SK-N-SH (cell line): ENCODE measurements around the gene GALNT1. TPM values are rescaled to one million over a fixed set of nuclear protein-coding genes. Genes with fewer than 3 reads are reported as not detected.

Experiments
- CTCF ChIA-PET: fragments of 300-600, 350-600 bp; formaldehyde crosslinking; extraction: SDS; loops from one replicate; lab custom pipeline; 2021; lab: Yijun Ruan, JAX
- POLR2A ChIA-PET: fragments of 350-600 bp; sonication (Branson Sonifier 250); formaldehyde crosslinking; extraction: SDS; loops from one replicate; lab custom pipeline; 2020; ENCODE audit warnings: antibody characterized with exemption, inconsistent platforms; lab: Yijun Ruan, JAX
- DNase-seq: peaks from one replicate; pipeline ENCODE4 v3.0.0; 2012
- H2AFZ ChIP-seq: fragments of 200-600 bp; sonication (generic); 2 replicates; pipeline ENCODE4 v1.8.1; 2016; ENCODE audit warnings: antibody characterized with exemption, mild to moderate bottlenecking, low read depth
- H3F3A ChIP-seq: fragments of 200-600 bp; sonication (generic); replicated peaks from 2 replicates; pipeline ENCODE3; 2016; ENCODE audit warnings: antibody characterized with exemption, mild to moderate bottlenecking; ENCODE audit not compliant: insufficient read depth
- H3K27ac ChIP-seq, 2 experiments: fragments of 200-500 bp in 1 of 2; fragments of 200-600 bp in 1 of 2; sonication (Bioruptor generic) in 1 of 2; sonication (generic), shearing (Covaris generic) in 1 of 2; 2 replicates each; pipeline versions ENCODE4 v1.5.1 to v1.6.1; 2014 to 2016; ENCODE audit warnings: low read depth in 2 of 2, inconsistent platforms in 1 of 2, low read length in 1 of 2, mild to moderate bottlenecking in 1 of 2, mixed read lengths in 1 of 2
- H3K27me3 ChIP-seq: fragments of 200-600 bp; sonication (generic), shearing (Covaris generic); 2 replicates; pipeline ENCODE4 v1.6.1; 2016; ENCODE audit warnings: mixed run types; ENCODE audit not compliant: insufficient read depth
- H3K36me3 ChIP-seq, 2 experiments: fragments of 200-500 bp in 1 of 2; fragments of 200-600 bp in 1 of 2; sonication (Bioruptor generic) in 1 of 2; sonication (generic) in 1 of 2; replicated peaks in 1 of 2; 2 replicates each; pipeline versions ENCODE3 to v1.5.1; 2014 to 2016; ENCODE audit warnings: low read length in 1 of 2, mild to moderate bottlenecking in 1 of 2; ENCODE audit not compliant: insufficient read depth in 2 of 2, control insufficient read depth in 1 of 2
- H3K4me1 ChIP-seq, 2 experiments: fragments of 200-500 bp in 1 of 2; fragments of 200-600 bp in 1 of 2; sonication (Bioruptor generic) in 1 of 2; sonication (generic), shearing (Covaris generic) in 1 of 2; 2 replicates each; pipeline versions ENCODE4 v1.5.1 to v1.6.1; 2014 to 2016; ENCODE audit warnings: low read depth in 1 of 2, low read length in 1 of 2, mixed run types in 1 of 2; ENCODE audit not compliant: insufficient read depth in 2 of 2, control insufficient read depth in 1 of 2
- H3K4me2 ChIP-seq: fragments of 200-600 bp; sonication (generic), shearing (Covaris generic); 2 replicates; pipeline ENCODE4 v1.6.1; 2017; ENCODE audit warnings: mixed run types
- H3K4me3 ChIP-seq, 2 experiments: fragments of 200-500 bp in 1 of 2; fragments of 200-600 bp in 1 of 2; sonication (Bioruptor generic) in 1 of 2; sonication (generic), shearing (Covaris generic) in 1 of 2; 2 replicates each; pipeline versions ENCODE4 v1.5.1 to v1.8.1; 2014 to 2016; ENCODE audit warnings: low read depth in 2 of 2, inconsistent platforms in 1 of 2, low read length in 1 of 2, mild to moderate bottlenecking in 1 of 2, mixed read lengths in 1 of 2, moderate library complexity in 1 of 2
- H3K79me2 ChIP-seq: fragments of 200-600 bp; sonication (generic); 2 replicates; pipeline ENCODE4 v1.8.1; 2017; ENCODE audit warnings: mild to moderate bottlenecking; ENCODE audit not compliant: insufficient read depth
- H3K9ac ChIP-seq: fragments of 200-600 bp; sonication (generic); 2 replicates; pipeline ENCODE4 v1.6.1; 2017; ENCODE audit warnings: mixed run types
- H3K9me2 ChIP-seq: fragments of 200-600 bp; sonication (generic); 2 replicates; pipeline ENCODE4 v1.6.1; 2017; ENCODE audit warnings: mixed run types
- H3K9me3 ChIP-seq: fragments of 200-600 bp; sonication (generic); 2 replicates; pipeline ENCODE4 v1.6.1; 2017; ENCODE audit warnings: mixed run types, mild to moderate bottlenecking, moderate library complexity
- H4K20me1 ChIP-seq: fragments of 200-600 bp; sonication (generic); 2 replicates; pipeline ENCODE4 v1.6.1; 2017; ENCODE audit warnings: mild to moderate bottlenecking, mixed run types; ENCODE audit not compliant: insufficient read depth
- CHD2 ChIP-seq: fragments of 150-350 bp; IDR thresholded peaks from 2 replicates; pipeline ENCODE4 v1.6.1; 2018; ENCODE audit warnings: low read length; ENCODE audit not compliant: partially characterized antibody
- CTCF ChIP-seq: fragments of 200-600 bp; sonication (generic); IDR thresholded peaks from 2 replicates; pipeline ENCODE4 v1.6.1; 2017; ENCODE audit warnings: antibody characterized with exemption, mild to moderate bottlenecking, moderate library complexity
- EP300 ChIP-seq, 2 experiments: IDR thresholded peaks; 2 replicates each; pipeline versions ENCODE4 v1.4.0 to v1.6.1; 2012; ENCODE audit warnings: borderline replicate concordance in 1 of 2, low read depth in 1 of 2, low read length in 1 of 2
- RAD21 ChIP-seq: IDR thresholded peaks from 2 replicates; pipeline ENCODE4 v1.6.1; 2012; ENCODE audit warnings: mild to moderate bottlenecking, low read length
- RXRA ChIP-seq: IDR thresholded peaks from 2 replicates; pipeline ENCODE4 v1.4.0; 2012; ENCODE audit warnings: low read depth, mild to moderate bottlenecking, borderline replicate concordance
- SMC3 ChIP-seq: IDR thresholded peaks from 2 replicates; pipeline ENCODE4 v1.6.1; 2012; ENCODE audit warnings: low read depth, low read length, improper control_type of control experiment
- YY1 ChIP-seq: IDR thresholded peaks from 2 replicates; pipeline ENCODE4 v1.4.0; 2012; ENCODE audit warnings: low read depth, mild to moderate bottlenecking
- WGBS: methylation state at CpG from one replicate; pipeline ENCODE4 v1.1.6; 2017; ENCODE audit warnings: low lambda C conversion rate; 5-methylcytosine and 5-hydroxymethylcytosine counted together
- polyA plus RNA-seq, 3 experiments: library from polyadenylated mRNA; depleted of rRNA; stranded (reverse); fragments of >200 nt; gene quantifications; 2 replicates each; pipeline ENCODE4 v1.2.3, GENCODE V29; 2012

GALNT1 gene
- polyA plus RNA-seq, 1 of the 3 experiments (the other 2 are of a cell fraction), result 15.7 TPM

GRCh38 chr18:35756506-35757117 lies 175.1 kb downstream of the GALNT1 start:
- Histone ChIP-seq H3K36me3 (no peaks in the 10 kb centered on the region), H2AFZ (no peak overlapping the region), H3K9me2 (no peaks in the 10 kb centered on the region), H4K20me1 (no peaks in the 10 kb centered on the region), H3K9me3 (no peaks in the 10 kb centered on the region), H3K9ac (no peak overlapping the region), H3K27ac (no peak overlapping the region), H3K27me3 (no peaks in the 10 kb centered on the region; the same call in 1 of the 2 replicates), H3K79me2 (no peaks in the 10 kb centered on the region), H3F3A (no peaks in the 10 kb centered on the region), H3K4me3 (no peak overlapping the region), H3K4me1 (no peaks in the 10 kb centered on the region; a peak in 1 of 4 replicates), H3K4me2 (no peak overlapping the region)
- CTCF ChIA-PET, result interaction anchor here (0.6 to 5.0 kb wide), 39 partner anchors 8 to 537 kb away, joined by 3 to 74 read pairs (median 4); partner anchors contain the start of genes INO80C and RMP24
- 7% methylated on average over 5 of the region's 5 CpGs for WGBS
- POLR2A ChIA-PET, result no interaction called here
- TF ChIP-seq RAD21, result peak; percentile 94
- TF ChIP-seq CTCF, result peak; percentile 84
- no peak for TF ChIP-seq EP300 (IDR thresholded peaks at IDR 0.05; ENCODE audit: borderline replicate concordance in 1 of 2, low read depth in 1 of 2, low read length in 1 of 2)
- TF ChIP-seq CHD2, result peak; percentile 41
- 0 out of 2 replicates have a peak, but pooled peaks have one; percentile 31 for TF ChIP-seq YY1
- peak; percentile 83 for TF ChIP-seq SMC3
- no peak for TF ChIP-seq RXRA
- peak; percentile 67 for DNase-seq

Other genes starting within 250 kb of the GALNT1 start
- gene ZNF24, start 237.3 kb upstream of the GALNT1 start, polyA plus RNA-seq (2012; rRNA removed), result 6.9 and 10.0 TPM in 2 replicates
- 0.41 and 0.76 TPM in 2 replicates for gene ZNF396, start 204.4 kb upstream of the GALNT1 start, polyA plus RNA-seq (2012; rRNA removed)
- 17.0 and 17.7 TPM in 2 replicates for gene INO80C, start 83.8 kb upstream of the GALNT1 start, polyA plus RNA-seq (2012; rRNA removed)